Stimulated activated CD8-positive, alpha-beta memory T cell treated with anti-CD3 and anti-CD28 coated beads, Interleukin-2, amount 100 ng/mL, for 1 hour (primary cell): ENCODE data around the gene HOXB6.

Source experiments
- DNase-seq, 2 donors: peaks; one replicate each; pipeline ENCODE4 v3.0.0-alpha.2; 2020; ENCODE audit warnings: low read depth in 2 of 2

HOXB6 gene

GRCh38 chr17:48594538-48595277 is 10.1 kb downstream of the HOXB6 start:
- no peak for DNase-seq

- peak; percentile 58 to 66 for DNase-seq
These were observed 10.8 kb downstream of the HOXB6 start for GRCh38 chr17:48593840-48594537.

DNA sequence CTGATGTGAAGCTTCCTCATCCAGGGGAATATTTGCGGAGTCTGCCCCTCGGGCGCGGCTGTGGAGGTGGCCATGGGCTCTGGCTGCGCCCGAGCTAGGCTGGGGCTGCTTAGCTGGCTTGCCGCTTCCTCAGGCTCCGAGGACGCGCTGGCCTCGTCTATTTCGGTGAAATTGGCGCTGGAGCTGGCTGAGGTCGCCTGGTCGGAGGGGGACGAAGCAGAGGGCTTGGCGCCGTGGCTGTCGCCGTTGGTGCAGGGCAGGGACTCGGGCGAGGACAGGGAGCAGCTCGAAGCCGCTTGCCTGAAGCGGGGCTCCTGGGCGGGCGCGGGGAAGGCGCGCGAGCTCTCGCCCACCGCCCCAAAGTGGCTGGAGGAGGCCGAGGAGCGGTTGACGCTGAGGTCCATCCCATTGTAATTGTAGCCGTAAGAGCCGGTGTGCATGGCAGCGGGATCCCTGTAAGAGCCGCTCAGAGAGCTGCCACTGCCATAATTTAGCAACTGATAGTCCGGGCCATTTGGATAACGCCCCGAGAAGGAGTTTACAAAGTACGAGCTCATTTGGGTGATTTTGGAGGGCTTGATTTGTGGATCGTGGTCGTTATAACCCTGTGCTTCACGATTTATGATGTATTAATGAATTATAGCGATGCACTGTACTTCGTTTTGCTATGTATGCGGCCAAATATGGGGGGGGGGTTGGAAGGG is 11.5 kb downstream of the HOXB6 start, which contains the start of gene HOXB5:
HOXB5 (minus strand) TSS at position 654 of the 704 bp plus-strand sequence; CDS start at position 557, 97 bp downstream.
- no peak for DNase-seq

GRCh38 chr17:48592577-48592976 is 12.2 kb downstream of the HOXB6 start:
- DNase-seq, result no peak

DNA sequence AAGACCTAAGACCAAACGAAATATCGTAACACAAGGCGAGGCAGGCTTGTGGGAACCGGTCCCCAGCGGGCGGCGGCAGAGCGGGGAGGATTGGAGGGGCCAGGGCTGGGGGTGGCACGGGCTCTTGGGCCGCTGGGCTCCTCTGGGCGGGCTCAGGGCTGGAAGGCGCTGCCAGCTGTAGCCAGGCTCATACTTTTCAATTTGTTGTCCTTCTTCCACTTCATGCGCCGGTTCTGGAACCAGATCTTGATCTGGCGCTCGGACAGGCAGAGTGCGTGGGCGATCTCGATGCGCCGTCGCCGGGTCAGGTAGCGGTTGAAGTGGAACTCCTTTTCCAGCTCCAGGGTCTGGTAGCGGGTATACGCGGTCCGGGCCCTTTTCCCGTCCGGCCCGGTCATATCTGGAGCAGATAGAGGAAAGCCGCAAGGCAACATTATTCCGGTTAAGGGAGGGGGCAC is 12.7 kb downstream of the HOXB6 start:
- no peak for DNase-seq

GRCh38 chr17:48591255-48592056 is 13.3 kb downstream of the HOXB6 start:
- DNase-seq, result no peak

DNA sequence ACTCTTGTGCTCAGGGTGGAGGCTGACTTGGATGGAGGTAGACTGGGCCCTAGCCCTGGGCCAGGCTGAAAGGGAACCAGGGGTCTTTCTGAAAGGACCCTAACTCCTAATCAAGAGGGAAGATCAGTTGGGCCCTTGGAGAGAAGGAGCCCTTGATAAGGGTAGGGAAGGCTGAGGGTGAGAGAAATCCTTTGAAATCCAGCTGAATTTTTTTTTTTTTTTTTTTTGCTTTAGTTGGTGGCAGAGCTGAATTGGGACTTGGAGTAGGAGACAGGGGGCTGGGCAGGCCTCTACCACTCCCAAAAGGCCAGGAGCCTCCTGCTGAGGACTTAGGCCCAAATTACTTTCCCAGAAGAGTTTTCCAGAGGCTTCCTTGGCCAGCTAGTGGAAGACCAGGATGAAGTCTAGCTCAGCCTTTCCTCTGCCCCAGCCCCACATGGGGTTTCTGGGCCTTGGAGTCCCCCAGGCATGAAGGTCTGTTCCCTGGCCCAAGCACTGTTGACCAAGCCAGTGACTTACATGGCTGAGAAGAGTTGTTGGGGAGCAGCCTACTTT is 14.1 kb downstream of the HOXB6 start:
- DNase-seq, result no peak

- DNase-seq, result no peak
These were observed 14.8 kb downstream of the HOXB6 start, which contains the start of gene HOXB3 for GRCh38 chr17:48589831-48590606. Gene HOXB3, minus strand, starts transcription at chr17:48590241. Its CDS starts 37,767 bp downstream, at chr17:48552474.

GRCh38 chr17:48589060-48589830 is 15.5 kb downstream of the HOXB6 start:
- DNase-seq, result no peak

GRCh38 chr17:48588528-48588927 is 16.3 kb downstream of the HOXB6 start:
- DNase-seq, result no peak

DNA sequence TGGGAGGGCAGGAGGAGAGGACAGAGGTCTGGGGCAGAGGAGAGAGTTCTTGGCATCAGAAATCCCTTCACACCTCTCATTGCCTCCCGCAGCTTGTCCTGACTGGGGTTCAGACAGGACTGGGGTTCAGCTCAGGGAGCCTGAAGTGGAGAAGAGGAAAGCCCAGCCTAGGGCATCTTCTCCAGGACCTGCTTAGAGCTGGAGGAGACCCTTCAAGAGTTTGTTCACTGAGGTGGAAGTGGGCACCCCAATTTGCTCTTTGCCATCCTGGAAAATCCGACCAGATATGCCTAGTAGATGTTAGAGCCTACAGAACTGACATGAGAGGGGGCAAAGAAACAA is 16.7 kb downstream of the HOXB6 start:
- DNase-seq, result no peak

GRCh38 chr17:48587276-48588073 is 17.3 kb downstream of the HOXB6 start:
- DNase-seq, result no peak

- no peak for DNase-seq
These were observed 18.2 kb downstream of the HOXB6 start for GRCh38 chr17:48586355-48587258.

GRCh38 chr17:48584223-48584741 is 20.5 kb downstream of the HOXB6 start:
- DNase-seq, result no peak

- no peak for DNase-seq
These were observed 21.0 kb downstream of the HOXB6 start for GRCh38 chr17:48583708-48584222.

DNA sequence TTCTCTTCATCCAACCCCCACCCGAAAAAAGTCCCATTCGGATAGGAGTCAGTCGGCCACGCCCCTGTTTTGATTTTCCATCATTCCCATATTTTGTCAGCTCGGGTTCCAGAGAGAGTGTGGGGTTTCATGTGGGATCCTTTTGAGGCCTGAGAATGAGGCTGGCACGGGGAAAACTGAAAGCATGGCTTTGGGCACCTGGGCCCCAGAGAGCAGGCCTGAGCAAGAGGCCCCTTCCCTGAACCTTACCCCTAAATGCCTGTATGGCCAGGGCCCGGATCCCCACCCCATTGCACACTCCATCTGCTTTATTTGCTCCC is 22.1 kb downstream of the HOXB6 start:
- DNase-seq, result no peak

- no peak for DNase-seq
These were observed 24.8 kb downstream of the HOXB6 start for GRCh38 chr17:48579760-48580554.
